ENCODE data around the gene CNTLN. TPM values are rescaled to one million over a fixed set of nuclear protein-coding genes. Genes with fewer than 3 reads are reported as not detected.

The CNTLN gene
- total RNA-seq, 1 donor from 2014 or later = 14.1 TPM

- no peak overlapping the region for H3K4me3 Mint-ChIP-seq
- no peaks in the 10 kb centered on the region for H3K27me3 Mint-ChIP-seq
- TF ChIP-seq, protein P1, sequence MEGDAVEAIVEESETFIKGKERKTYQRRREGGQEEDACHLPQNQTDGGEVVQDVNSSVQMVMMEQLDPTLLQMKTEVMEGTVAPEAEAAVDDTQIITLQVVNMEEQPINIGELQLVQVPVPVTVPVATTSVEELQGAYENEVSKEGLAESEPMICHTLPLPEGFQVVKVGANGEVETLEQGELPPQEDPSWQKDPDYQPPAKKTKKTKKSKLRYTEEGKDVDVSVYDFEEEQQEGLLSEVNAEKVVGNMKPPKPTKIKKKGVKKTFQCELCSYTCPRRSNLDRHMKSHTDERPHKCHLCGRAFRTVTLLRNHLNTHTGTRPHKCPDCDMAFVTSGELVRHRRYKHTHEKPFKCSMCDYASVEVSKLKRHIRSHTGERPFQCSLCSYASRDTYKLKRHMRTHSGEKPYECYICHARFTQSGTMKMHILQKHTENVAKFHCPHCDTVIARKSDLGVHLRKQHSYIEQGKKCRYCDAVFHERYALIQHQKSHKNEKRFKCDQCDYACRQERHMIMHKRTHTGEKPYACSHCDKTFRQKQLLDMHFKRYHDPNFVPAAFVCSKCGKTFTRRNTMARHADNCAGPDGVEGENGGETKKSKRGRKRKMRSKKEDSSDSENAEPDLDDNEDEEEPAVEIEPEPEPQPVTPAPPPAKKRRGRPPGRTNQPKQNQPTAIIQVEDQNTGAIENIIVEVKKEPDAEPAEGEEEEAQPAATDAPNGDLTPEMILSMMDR (conservative IDR thresholded peaks at IDR 0.05) = no peak
- DNase-seq (ENCODE audit: extremely low spot score, unreplicated experiment) = no peak
- no peaks in the 10 kb centered on the region for H3K9me3 Mint-ChIP-seq
- H3K27ac Mint-ChIP-seq = no peak overlapping the region
- H3K4me1 Mint-ChIP-seq (ENCODE audit: unreplicated experiment) = peaks cover 4% of the 10 kb centered on the region
- H3K36me3 Mint-ChIP-seq = no peaks in the 10 kb centered on the region
These were observed 416.2 kb downstream of the CNTLN start for GRCh38 chr9:17551023-17551422.
